GM18907 (cell line): ENCODE results near the gene LCE3A.

Source experiments
- ATAC-seq: cut with Tn5 transposase; IDR thresholded peaks from one replicate; pipeline ENCODE4 v1.9.1; 2021; ENCODE audit warnings: mild to moderate bottlenecking, moderate library complexity; ENCODE audit not compliant: unreplicated experiment

Gene LCE3A

GRCh38 chr1:152577168-152577567, 45.7 kb downstream of the LCE3A start:
- ATAC-seq = no peak
